ENCODE measurements around the gene PIEZO2. TPM values are rescaled to one million over a fixed set of nuclear protein-coding genes. Genes with fewer than 3 reads are reported as not detected.

Gene PIEZO2
- total RNA-seq, 3 donors from 2014 or later (not counting 1 experiment from before 2014, with no cell fraction given) = not detected

DNA sequence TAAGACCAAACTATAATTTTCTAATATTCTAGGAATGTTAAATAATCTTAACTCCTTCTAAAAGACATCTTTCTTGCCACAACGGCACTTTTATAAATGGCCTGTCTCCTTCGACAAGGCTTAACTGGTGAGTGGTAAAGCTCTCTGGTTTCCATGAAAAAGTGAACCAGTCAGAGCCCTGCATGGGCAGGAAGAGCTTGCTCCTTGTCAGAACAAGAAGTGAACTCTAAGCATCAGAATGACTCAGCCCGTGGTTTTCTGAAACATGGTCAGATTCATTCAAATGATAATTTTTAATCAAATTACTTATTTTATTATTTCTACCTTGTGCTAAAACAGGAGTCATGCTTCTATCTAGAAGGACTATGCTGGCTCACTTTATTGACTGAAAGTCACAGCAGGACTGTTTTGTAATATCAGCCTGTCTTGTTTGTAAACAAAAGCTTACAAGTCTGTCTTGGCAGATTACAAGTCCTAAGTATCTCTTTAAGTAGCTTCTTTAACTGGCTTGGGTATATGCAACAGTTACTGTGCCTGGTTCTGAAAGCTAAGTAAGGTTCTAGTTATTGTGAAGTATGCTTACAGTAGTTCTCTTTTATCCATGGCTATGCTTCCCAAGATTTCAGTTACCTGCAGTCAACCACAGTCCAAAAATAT, 378.2 kb downstream of the PIEZO2 start:
- no peak for DNase-seq
- H3K27me3 Mint-ChIP-seq (ENCODE audit: low read depth in 2 of 2) = peaks cover 2 to 18% of the 10 kb centered on the region in 2 donors
- no peaks in the 10 kb centered on the region for H3K9me3 Mint-ChIP-seq
- Histone ChIP-seq H3K9me3 (ENCODE audit: control insufficient read depth, insufficient read depth, low read length) (no peaks in the 10 kb centered on the region), H3K4me1 (ENCODE audit: control insufficient read depth, insufficient read depth, low read length) (no peaks in the 10 kb centered on the region), H3K27me3 (ENCODE audit: control insufficient read depth, insufficient read depth, low read length) (no peaks in the 10 kb centered on the region), H3K36me3 (ENCODE audit: control insufficient read depth, insufficient read depth, low read length) (no peaks in the 10 kb centered on the region), H3K27ac (ENCODE audit: low read length) (no peak overlapping the region), H3K4me3 (ENCODE audit: low read length) (no peak overlapping the region)
- TF ChIP-seq, protein P1, sequence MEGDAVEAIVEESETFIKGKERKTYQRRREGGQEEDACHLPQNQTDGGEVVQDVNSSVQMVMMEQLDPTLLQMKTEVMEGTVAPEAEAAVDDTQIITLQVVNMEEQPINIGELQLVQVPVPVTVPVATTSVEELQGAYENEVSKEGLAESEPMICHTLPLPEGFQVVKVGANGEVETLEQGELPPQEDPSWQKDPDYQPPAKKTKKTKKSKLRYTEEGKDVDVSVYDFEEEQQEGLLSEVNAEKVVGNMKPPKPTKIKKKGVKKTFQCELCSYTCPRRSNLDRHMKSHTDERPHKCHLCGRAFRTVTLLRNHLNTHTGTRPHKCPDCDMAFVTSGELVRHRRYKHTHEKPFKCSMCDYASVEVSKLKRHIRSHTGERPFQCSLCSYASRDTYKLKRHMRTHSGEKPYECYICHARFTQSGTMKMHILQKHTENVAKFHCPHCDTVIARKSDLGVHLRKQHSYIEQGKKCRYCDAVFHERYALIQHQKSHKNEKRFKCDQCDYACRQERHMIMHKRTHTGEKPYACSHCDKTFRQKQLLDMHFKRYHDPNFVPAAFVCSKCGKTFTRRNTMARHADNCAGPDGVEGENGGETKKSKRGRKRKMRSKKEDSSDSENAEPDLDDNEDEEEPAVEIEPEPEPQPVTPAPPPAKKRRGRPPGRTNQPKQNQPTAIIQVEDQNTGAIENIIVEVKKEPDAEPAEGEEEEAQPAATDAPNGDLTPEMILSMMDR (IDR thresholded peaks at IDR 0.05) = no peak
- H3K36me3 Mint-ChIP-seq = no peaks in the 10 kb centered on the region
- no peak overlapping the region for H3K27ac Mint-ChIP-seq
- WGBS (ENCODE audit: insufficient coverage) = 8% methylated on average over 3 of the region's 3 CpGs
- intact Hi-C loops (cut with micrococcal nuclease) = no loop called here
- H3K4me1 Mint-ChIP-seq = no peaks in the 10 kb centered on the region
- no peak for ATAC-seq
- H3K4me3 Mint-ChIP-seq = no peak overlapping the region

DNA sequence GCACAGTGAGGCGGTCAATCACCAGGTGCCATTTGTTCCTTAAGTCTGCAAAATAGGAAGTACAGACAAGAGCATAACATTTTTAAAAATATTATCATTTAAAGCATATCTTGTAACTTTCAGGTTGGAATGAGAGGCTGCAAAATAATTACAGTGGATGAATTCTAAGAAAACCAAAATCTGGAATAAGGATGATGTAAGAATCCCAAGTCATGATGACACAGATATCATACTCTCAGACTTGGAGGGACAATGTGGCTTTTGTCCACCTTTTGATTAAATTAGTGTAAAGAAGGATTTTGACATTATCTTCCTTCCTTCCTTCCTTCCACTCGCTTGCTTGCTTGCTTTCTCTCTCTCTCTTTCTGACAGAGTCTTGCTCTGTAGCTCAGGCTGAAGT, 379.1 kb downstream of the PIEZO2 start:
- WGBS (ENCODE audit: insufficient coverage) = 92% methylated on average over 2 of the region's 2 CpGs
- Mint-ChIP-seq H3K27ac (no peak overlapping the region), H3K4me3 (no peak overlapping the region), H3K27me3 (ENCODE audit: low read depth in 2 of 2) (peaks cover 5 to 18% of the 10 kb centered on the region in 2 donors), H3K36me3 (no peaks in the 10 kb centered on the region), H3K4me1 (no peaks in the 10 kb centered on the region), H3K9me3 (no peaks in the 10 kb centered on the region)
- Histone ChIP-seq H3K9me3 (ENCODE audit: control insufficient read depth, insufficient read depth, low read length) (no peaks in the 10 kb centered on the region), H3K27ac (ENCODE audit: low read length) (no peak overlapping the region), H3K4me1 (ENCODE audit: control insufficient read depth, insufficient read depth, low read length) (no peaks in the 10 kb centered on the region), H3K36me3 (ENCODE audit: control insufficient read depth, insufficient read depth, low read length) (no peaks in the 10 kb centered on the region), H3K4me3 (ENCODE audit: low read length) (no peak overlapping the region), H3K27me3 (ENCODE audit: control insufficient read depth, insufficient read depth, low read length) (no peaks in the 10 kb centered on the region)
- DNase-seq (no peak), ATAC-seq (no peak)
- intact Hi-C loops (cut with micrococcal nuclease) = no loop called here
- TF ChIP-seq, protein P1 (IDR thresholded peaks at IDR 0.05) = no peak

DNA sequence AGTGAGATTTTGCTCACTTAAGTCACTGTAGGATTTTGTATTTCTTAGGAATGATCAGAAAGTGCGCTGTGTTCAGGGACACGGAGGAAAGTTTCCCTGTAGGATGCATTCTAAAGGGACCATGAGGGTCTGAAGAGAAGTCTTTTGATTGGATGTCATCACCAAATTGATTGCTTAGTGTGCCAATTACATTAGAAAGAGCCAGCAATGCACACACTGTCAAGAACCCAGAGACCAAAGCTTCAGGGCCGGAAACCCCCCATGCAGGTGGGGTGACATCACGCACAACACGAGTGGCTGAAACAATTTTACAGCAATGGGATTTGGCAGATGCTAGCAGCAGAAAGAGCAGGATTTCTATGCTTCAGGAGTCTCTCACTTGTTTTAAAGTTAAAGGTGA, 381.1 kb downstream of the PIEZO2 start:
- ATAC-seq = no peak
- Histone ChIP-seq H3K4me1 (ENCODE audit: control insufficient read depth, insufficient read depth, low read length) (no peaks in the 10 kb centered on the region), H3K36me3 (ENCODE audit: control insufficient read depth, insufficient read depth, low read length) (no peaks in the 10 kb centered on the region), H3K4me3 (ENCODE audit: low read length) (no peak overlapping the region), H3K9me3 (ENCODE audit: control insufficient read depth, insufficient read depth, low read length) (no peaks in the 10 kb centered on the region), H3K27me3 (ENCODE audit: control insufficient read depth, insufficient read depth, low read length) (no peaks in the 10 kb centered on the region), H3K27ac (ENCODE audit: low read length) (no peak overlapping the region)
- intact Hi-C loops (cut with micrococcal nuclease) = no loop called here
- WGBS (ENCODE audit: insufficient coverage) = 95% methylated on average over 5 of the region's 5 CpGs
- Mint-ChIP-seq H3K9me3 (no peaks in the 10 kb centered on the region), H3K27ac (no peak overlapping the region), H3K27me3 (ENCODE audit: low read depth in 2 of 2) (peaks cover 4 to 5% of the 10 kb centered on the region in 2 donors), H3K4me1 (no peaks in the 10 kb centered on the region), H3K36me3 (no peaks in the 10 kb centered on the region), H3K4me3 (no peak overlapping the region)
- DNase-seq = no peak
- TF ChIP-seq, protein P1 (IDR thresholded peaks at IDR 0.05) = no peak

DNA sequence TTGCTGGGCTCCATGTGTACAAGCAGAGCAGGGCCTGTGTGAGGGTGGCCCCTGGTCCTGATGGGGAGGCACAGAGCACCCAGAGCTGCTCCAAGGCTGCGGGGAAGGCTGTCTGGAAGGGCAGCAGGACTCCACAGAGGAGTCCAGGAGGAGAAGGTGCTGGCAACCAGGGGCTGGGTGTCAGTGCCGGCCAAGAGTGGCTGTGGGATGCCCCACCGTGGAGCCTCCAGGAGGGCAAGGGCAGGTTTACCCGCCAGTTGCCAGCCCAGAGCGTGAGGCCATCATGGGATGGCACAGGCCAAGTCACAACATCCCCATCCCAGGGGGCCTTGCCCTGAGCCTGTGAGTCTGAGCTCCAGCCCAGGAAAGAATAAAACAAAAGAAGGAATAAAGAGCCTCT, 381.7 kb downstream of the PIEZO2 start:
- H3K27me3 Mint-ChIP-seq (ENCODE audit: low read depth in 2 of 2) = peaks cover 0 to 5% of the 10 kb centered on the region in 2 donors
- DNase-seq = no peak

More for the DNA sequence above, 381.7 kb downstream of the PIEZO2 start:
- H3K9me3 ChIP-seq (ENCODE audit: control insufficient read depth, insufficient read depth, low read length) = no peaks in the 10 kb centered on the region
- no peaks in the 10 kb centered on the region for H3K36me3 Mint-ChIP-seq
- H3K9me3 Mint-ChIP-seq = no peaks in the 10 kb centered on the region
- no peak overlapping the region for H3K4me3 ChIP-seq (ENCODE audit: low read length)
- no peaks in the 10 kb centered on the region for H3K4me1 ChIP-seq (ENCODE audit: control insufficient read depth, insufficient read depth, low read length)
- no peak overlapping the region for H3K27ac Mint-ChIP-seq
- no peaks in the 10 kb centered on the region for H3K36me3 ChIP-seq (ENCODE audit: control insufficient read depth, insufficient read depth, low read length)
- no peaks in the 10 kb centered on the region for H3K4me1 Mint-ChIP-seq
- TF ChIP-seq, protein P1 (IDR thresholded peaks at IDR 0.05) = no peak
- intact Hi-C loops (cut with micrococcal nuclease) = no loop called here
- H3K27ac ChIP-seq (ENCODE audit: low read length) = no peak overlapping the region
- no peak for ATAC-seq
- no peaks in the 10 kb centered on the region for H3K27me3 ChIP-seq (ENCODE audit: control insufficient read depth, insufficient read depth, low read length)
- WGBS (ENCODE audit: insufficient coverage) = 92% methylated on average over 5 of the region's 5 CpGs
- H3K4me3 Mint-ChIP-seq = no peak overlapping the region
